WTC11 (cell line): ENCODE results near the gene GSS. TPM values are rescaled to one million over a fixed set of nuclear protein-coding genes. Genes with fewer than 3 reads are reported as not detected.

Experiments used
- ATAC-seq: fragments of 200-7000 bp; cut with Tn5 transposase; 2 replicates; pipeline ENCODE4 v1.10.0; 2021; ENCODE audit warnings: mild to moderate bottlenecking, moderate library complexity
- CTCF ChIA-PET: fragments of 300-600 bp; sonication (Branson Sonifier 250); formaldehyde crosslinking; loops from one replicate; lab custom pipeline; 2021; ENCODE audit warnings: antibody characterized with exemption; lab: Charles Lee
- POLR2A ChIA-PET: fragments of 350-600 bp; sonication (Branson Sonifier 250); formaldehyde crosslinking; loops from one replicate; lab custom pipeline; 2021; ENCODE audit warnings: antibody characterized with exemption; lab: Charles Lee
- DNase-seq: peaks from one replicate; pipeline ENCODE4 v3.0.0; 2021; ENCODE audit warnings: low spot score
- H3K27ac Mint-ChIP-seq: 2 replicates; pipeline ENCODE4 v1.8.0; 2021; ENCODE audit warnings: mixed read lengths
- H3K27me3 Mint-ChIP-seq: 2 replicates; pipeline ENCODE4 v1.8.0; 2021; ENCODE audit warnings: low read depth, mild to moderate bottlenecking, moderate library complexity, mixed read lengths
- H3K36me3 Mint-ChIP-seq: 2 replicates; pipeline ENCODE4 v1.8.0; 2021; ENCODE audit warnings: mixed read lengths
- H3K4me1 Mint-ChIP-seq: 2 replicates; pipeline ENCODE4 v1.8.0; 2022; ENCODE audit warnings: mixed read lengths
- H3K4me3 Mint-ChIP-seq: 2 replicates; pipeline ENCODE4 v1.8.0; 2021; ENCODE audit warnings: mild to moderate bottlenecking, moderate library complexity, mixed read lengths
- H3K9me3 Mint-ChIP-seq: 2 replicates; pipeline ENCODE4 v1.8.0; 2021; ENCODE audit warnings: mixed read lengths
- CREM ChIP-seq: sonication (generic); formaldehyde crosslinking; IDR thresholded peaks from 2 replicates; pipeline ENCODE4 v1.8.1; 2022; ENCODE audit warnings: mild to moderate bottlenecking, missing genetic modification reagents, moderate library complexity
- ELF4 ChIP-seq: sonication (generic); formaldehyde crosslinking; IDR thresholded peaks from 2 replicates; pipeline ENCODE4 v1.8.1; 2022; ENCODE audit warnings: low read depth, mild to moderate bottlenecking, moderate library complexity, missing genetic modification reagents
- EMX1 ChIP-seq: fragments of 250-450 bp; sonication (Bioruptor Pico); IDR thresholded peaks from 2 replicates; pipeline ENCODE4 v1.8.0; 2021; ENCODE audit warnings: mild to moderate bottlenecking
- ERG ChIP-seq: fragments of 250-450 bp; sonication (Bioruptor Pico); IDR thresholded peaks from 2 replicates; pipeline ENCODE4 v1.8.0; 2021; ENCODE audit warnings: mild to moderate bottlenecking
- ESRRA ChIP-seq: sonication (generic); formaldehyde crosslinking; IDR thresholded peaks from 2 replicates; pipeline ENCODE4 v1.8.1; 2022; ENCODE audit warnings: mild to moderate bottlenecking, missing genetic modification reagents, borderline replicate concordance
- ETV6 ChIP-seq: sonication (generic); formaldehyde crosslinking; IDR thresholded peaks from 2 replicates; pipeline ENCODE4 v1.8.1; 2022; ENCODE audit warnings: mild to moderate bottlenecking, missing genetic modification reagents
- FOXK1 ChIP-seq: sonication (generic); formaldehyde crosslinking; IDR thresholded peaks from 2 replicates; pipeline ENCODE4 v1.8.0; 2022; ENCODE audit warnings: mild to moderate bottlenecking, moderate library complexity, missing genetic modification reagents
- GTF2I ChIP-seq: fragments of 250-450 bp; sonication (Bioruptor Pico); conservative IDR thresholded peaks from 2 replicates; pipeline ENCODE4 v1.4.0; 2021; ENCODE audit warnings: mild to moderate bottlenecking
- NR3C1 ChIP-seq: sonication (generic); formaldehyde crosslinking; conservative IDR thresholded peaks from 2 replicates; pipeline ENCODE4 v1.8.1; 2023; ENCODE audit warnings: low read depth, mild to moderate bottlenecking, missing genetic modification reagents
- RELA ChIP-seq: sonication (generic); formaldehyde crosslinking; IDR thresholded peaks from 2 replicates; pipeline ENCODE4 v1.8.1; 2022; ENCODE audit warnings: missing genetic modification reagents, mild to moderate bottlenecking, borderline replicate concordance
- ZNF121 ChIP-seq: sonication (generic); formaldehyde crosslinking; IDR thresholded peaks from 2 replicates; pipeline ENCODE4 v1.8.0; 2023; ENCODE audit warnings: missing genetic modification reagents
- ZNF317 ChIP-seq: sonication (generic); formaldehyde crosslinking; IDR thresholded peaks from 2 replicates; pipeline ENCODE4 v1.8.1; 2023; ENCODE audit warnings: low read depth, mild to moderate bottlenecking, moderate library complexity, missing genetic modification reagents, borderline replicate concordance
- ZNF396 ChIP-seq: fragments of 250-450 bp; sonication (Bioruptor Pico); IDR thresholded peaks from 2 replicates; pipeline ENCODE4 v1.8.0; 2021; ENCODE audit warnings: mild to moderate bottlenecking, moderate library complexity, borderline replicate concordance
- total RNA-seq: library from RNA; stranded (reverse); gene quantifications from 3 replicates; pipeline ENCODE4 v1.2.3, GENCODE V29; 2021
- TF ChIP-seq, protein P1 (sequence below): sonication (generic); formaldehyde crosslinking; IDR thresholded peaks from 2 replicates; pipeline ENCODE4 v1.8.1; 2023; ENCODE audit warnings: mild to moderate bottlenecking, moderate library complexity, missing genetic modification reagents
- TF ChIP-seq, protein P2 (sequence below): fragments of 250-450 bp; sonication (Bioruptor Pico); IDR thresholded peaks from 2 replicates; pipeline ENCODE4 v1.9.0; 2021; ENCODE audit warnings: mild to moderate bottlenecking
- TF ChIP-seq, protein P3 (sequence below): sonication (generic); formaldehyde crosslinking; IDR thresholded peaks from 2 replicates; pipeline ENCODE4 v1.8.0; 2022; ENCODE audit warnings: missing genetic modification reagents
- TF ChIP-seq, protein P4 (sequence below): fragments of 250-450 bp; sonication (Bioruptor Pico); conservative IDR thresholded peaks from 2 replicates; pipeline ENCODE4 v1.9.0; 2021; ENCODE audit warnings: mild to moderate bottlenecking

The GSS gene
- total RNA-seq, 1 experiment from 2014 or later, result 47.3 TPM

GRCh38 chr20:34965051-34965450 lies 9.4 kb upstream of the GSS start (continued):
- TF ChIP-seq CREM, result no peak

DNA sequence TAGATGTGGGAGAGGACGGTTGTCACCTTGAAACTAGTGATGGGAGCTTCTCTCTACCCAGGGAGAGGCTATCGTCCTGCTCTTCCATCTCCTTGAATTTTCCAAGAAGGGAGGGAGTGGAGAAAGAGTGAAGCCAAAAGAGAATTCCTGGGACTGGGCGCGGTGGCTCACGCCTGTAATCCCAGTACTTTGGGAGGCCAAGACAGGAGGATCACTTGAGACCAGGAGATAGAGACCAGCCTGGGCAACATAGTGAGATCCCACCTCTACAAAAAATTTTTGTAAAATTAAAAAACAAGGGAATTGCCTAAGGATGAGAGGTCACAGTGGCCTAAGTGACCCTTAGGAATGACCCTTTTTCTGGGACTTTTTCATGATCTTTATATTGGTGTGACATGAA lies 8.9 kb upstream of the GSS start:
- ChIA-PET POLR2A (no interaction called here), CTCF (interaction anchor here (1.1 kb wide), 1 partner anchor 9 kb away, joined by 5 read pairs; the partner anchor contains the start of genes GSS and MYH7B)
- Mint-ChIP-seq H3K27me3 (no peaks in the 10 kb centered on the region; the same call in 1 of the 2 replicates), H3K27ac (no peak overlapping the region), H3K36me3 (no peaks in the 10 kb centered on the region), H3K9me3 (no peaks in the 10 kb centered on the region), H3K4me3 (no peak overlapping the region), H3K4me1 (peaks cover 12% of the 10 kb centered on the region)
- ATAC-seq, result no peak
- no peak for DNase-seq
- TF ChIP-seq GTF2I (CRISPR knock-in tag) (0 out of 2 replicates have a peak, but pooled peaks have one; percentile 18), ELF4 (CRISPR knock-in tag) (no peak), ZNF121 (CRISPR knock-in tag) (peak; percentile 51; the same call in 1 of the 2 replicates)

- Mint-ChIP-seq H3K4me3 (peak overlapping the region; percentile 91; the same call in 1 of the 2 replicates), H3K4me1 (peaks cover 46% of the 10 kb centered on the region), H3K9me3 (no peaks in the 10 kb centered on the region), H3K36me3 (no peaks in the 10 kb centered on the region), H3K27ac (peak overlapping the region; percentile 93), H3K27me3 (peaks cover 8% of the 10 kb centered on the region)
- DNase-seq (no peak), ATAC-seq (no peak)
- TF ChIP-seq NR3C1 (CRISPR knock-in tag), result no peak
- no peak for TF ChIP-seq RELA
- no peak for TF ChIP-seq ETV6 (CRISPR knock-in tag)
- TF ChIP-seq EMX1 (CRISPR knock-in tag), result no peak
- TF ChIP-seq, protein P1, sequence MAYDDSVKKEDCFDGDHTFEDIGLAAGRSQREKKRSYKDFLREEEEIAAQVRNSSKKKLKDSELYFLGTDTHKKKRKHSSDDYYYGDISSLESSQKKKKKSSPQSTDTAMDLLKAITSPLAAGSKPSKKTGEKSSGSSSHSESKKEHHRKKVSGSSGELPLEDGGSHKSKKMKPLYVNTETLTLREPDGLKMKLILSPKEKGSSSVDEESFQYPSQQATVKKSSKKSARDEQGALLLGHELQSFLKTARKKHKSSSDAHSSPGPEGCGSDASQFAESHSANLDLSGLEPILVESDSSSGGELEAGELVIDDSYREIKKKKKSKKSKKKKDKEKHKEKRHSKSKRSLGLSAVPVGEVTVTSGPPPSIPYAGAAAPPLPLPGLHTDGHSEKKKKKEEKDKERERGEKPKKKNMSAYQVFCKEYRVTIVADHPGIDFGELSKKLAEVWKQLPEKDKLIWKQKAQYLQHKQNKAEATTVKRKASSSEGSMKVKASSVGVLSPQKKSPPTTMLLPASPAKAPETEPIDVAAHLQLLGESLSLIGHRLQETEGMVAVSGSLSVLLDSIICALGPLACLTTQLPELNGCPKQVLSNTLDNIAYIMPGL, result no peak
- TF ChIP-seq, protein P2, sequence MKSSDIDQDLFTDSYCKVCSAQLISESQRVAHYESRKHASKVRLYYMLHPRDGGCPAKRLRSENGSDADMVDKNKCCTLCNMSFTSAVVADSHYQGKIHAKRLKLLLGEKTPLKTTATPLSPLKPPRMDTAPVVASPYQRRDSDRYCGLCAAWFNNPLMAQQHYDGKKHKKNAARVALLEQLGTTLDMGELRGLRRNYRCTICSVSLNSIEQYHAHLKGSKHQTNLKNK (CRISPR knock-in tag), result no peak
- TF ChIP-seq ESRRA (CRISPR knock-in tag), result no peak
- ChIA-PET POLR2A (interaction anchor here (0.5 to 0.9 kb wide), 2 partner anchors 17 to 27 kb away, joined by 3 read pairs; no protein-coding TSS in a partner anchor), CTCF (interaction anchor here (0.5 to 3.6 kb wide), 10 partner anchors 17 to 307 kb away, joined by 3 to 103 read pairs (median 5); partner anchors contain the start of genes ACSS2 and GGT7)
Measured at GRCh38 chr20:34956751-34957472, 1.3 kb upstream of the GSS start.

DNA sequence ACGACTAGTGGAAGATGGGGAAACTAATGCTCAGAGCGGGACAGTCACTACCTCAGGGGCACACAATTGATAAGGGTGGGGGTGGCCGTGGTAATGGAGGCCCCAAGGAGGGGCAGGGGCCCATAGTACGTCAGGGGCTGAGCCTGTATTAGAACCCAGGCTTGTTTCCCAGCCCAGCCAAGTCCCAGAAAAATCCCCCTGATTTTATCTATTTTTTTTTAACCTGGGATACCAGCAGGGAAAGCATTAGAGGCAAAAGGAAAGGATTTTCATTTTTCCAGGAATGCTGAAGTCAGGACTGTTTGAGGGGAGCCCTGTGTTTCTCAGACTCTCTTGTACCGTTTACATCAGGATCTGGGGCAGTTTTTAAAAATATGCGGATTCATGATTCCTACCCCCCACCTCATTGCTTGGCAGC lies 444 bp upstream of the GSS start:
- CTCF ChIA-PET, result interaction anchor here (0.5 to 3.6 kb wide), 27 partner anchors 8 to 373 kb away, joined by 3 to 103 read pairs (median 4); partner anchors contain the start of genes ACSS2, GGT7, MMP24 and MMP24OS
- Mint-ChIP-seq H3K27me3 (peaks cover 8% of the 10 kb centered on the region), H3K36me3 (no peaks in the 10 kb centered on the region), H3K27ac (peak overlapping the region; percentile 93), H3K4me3 (peak overlapping the region; percentile 91), H3K9me3 (no peaks in the 10 kb centered on the region), H3K4me1 (peaks cover 50% of the 10 kb centered on the region)
- POLR2A ChIA-PET, result interaction anchor here (0.9 to 1.0 kb wide), 2 partner anchors 16 to 28 kb away, joined by 3 to 5 read pairs; no protein-coding TSS in a partner anchor
- no peak for DNase-seq
- TF ChIP-seq ZNF317 (CRISPR knock-in tag) (no peak), ZNF396 (CRISPR knock-in tag) (no peak), FOXK1 (CRISPR knock-in tag) (no peak), GTF2I (CRISPR knock-in tag) (no peak), ERG (no peak)
- TF ChIP-seq, protein P3, sequence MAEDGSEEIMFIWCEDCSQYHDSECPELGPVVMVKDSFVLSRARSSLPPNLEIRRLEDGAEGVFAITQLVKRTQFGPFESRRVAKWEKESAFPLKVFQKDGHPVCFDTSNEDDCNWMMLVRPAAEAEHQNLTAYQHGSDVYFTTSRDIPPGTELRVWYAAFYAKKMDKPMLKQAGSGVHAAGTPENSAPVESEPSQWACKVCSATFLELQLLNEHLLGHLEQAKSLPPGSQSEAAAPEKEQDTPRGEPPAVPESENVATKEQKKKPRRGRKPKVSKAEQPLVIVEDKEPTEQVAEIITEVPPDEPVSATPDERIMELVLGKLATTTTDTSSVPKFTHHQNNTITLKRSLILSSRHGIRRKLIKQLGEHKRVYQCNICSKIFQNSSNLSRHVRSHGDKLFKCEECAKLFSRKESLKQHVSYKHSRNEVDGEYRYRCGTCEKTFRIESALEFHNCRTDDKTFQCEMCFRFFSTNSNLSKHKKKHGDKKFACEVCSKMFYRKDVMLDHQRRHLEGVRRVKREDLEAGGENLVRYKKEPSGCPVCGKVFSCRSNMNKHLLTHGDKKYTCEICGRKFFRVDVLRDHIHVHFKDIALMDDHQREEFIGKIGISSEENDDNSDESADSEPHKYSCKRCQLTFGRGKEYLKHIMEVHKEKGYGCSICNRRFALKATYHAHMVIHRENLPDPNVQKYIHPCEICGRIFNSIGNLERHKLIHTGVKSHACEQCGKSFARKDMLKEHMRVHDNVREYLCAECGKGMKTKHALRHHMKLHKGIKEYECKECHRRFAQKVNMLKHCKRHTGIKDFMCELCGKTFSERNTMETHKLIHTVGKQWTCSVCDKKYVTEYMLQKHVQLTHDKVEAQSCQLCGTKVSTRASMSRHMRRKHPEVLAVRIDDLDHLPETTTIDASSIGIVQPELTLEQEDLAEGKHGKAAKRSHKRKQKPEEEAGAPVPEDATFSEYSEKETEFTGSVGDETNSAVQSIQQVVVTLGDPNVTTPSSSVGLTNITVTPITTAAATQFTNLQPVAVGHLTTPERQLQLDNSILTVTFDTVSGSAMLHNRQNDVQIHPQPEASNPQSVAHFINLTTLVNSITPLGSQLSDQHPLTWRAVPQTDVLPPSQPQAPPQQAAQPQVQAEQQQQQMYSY (CRISPR knock-in tag), result no peak
- TF ChIP-seq, protein P4, sequence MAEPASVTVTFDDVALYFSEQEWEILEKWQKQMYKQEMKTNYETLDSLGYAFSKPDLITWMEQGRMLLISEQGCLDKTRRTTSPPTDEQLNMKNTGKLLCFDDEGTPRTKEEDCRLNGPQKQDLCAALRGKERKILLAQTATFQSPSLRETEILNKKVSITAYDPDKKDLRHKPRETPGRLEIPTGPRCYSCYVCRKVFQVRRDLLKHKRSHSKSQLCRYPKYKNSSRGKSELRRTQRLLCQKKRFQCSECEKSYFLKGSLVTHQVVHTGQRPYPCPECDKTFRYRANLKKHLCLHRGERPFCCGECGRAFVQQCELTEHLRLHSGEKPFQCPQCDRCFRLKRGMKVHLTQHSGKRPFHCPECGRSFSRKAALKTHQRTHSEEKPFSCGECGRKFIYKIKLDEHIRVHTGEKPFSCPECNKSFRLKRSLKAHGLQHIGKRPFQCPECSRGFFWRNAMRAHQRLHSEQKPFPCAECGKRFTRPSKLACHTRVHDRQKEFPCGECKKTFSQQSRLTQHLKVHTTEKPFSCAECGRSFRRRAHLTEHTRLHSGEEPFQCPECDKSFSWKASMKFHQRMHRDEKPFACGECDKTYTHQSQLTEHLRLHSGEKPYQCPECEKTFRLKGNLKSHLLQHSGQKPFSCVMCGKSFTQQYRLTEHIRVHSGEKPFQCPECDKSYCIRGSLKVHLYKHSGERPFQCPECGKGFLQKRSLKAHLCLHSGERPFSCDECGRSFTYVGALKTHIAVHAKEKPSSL (CRISPR knock-in tag), result no peak
- ATAC-seq, result no peak
